HG03025 (cell line): ENCODE results near the gene ALPK3.

ENCODE experiments used
- ATAC-seq: cut with Tn5 transposase; IDR thresholded peaks from one replicate; pipeline ENCODE4 v1.9.1; 2021; ENCODE audit warnings: mild to moderate bottlenecking, moderate library complexity; ENCODE audit not compliant: unreplicated experiment, low FRiP score

ALPK3 gene

GRCh38 chr15:84816694-84817465 lies at the start of gene ALPK3:
TSS of gene ALPK3 (plus strand) at chr15:84817356. CDS start at chr15:84817453, 97 bp downstream.
- no peak for ATAC-seq

GRCh38 chr15:84772031-84772430 lies 45.1 kb upstream of the ALPK3 start:
- no peak for ATAC-seq

GRCh38 chr15:84772467-84772866 lies 44.7 kb upstream of the ALPK3 start:
- no peak for ATAC-seq

GRCh38 chr15:84773716-84774115 lies 43.4 kb upstream of the ALPK3 start:
- ATAC-seq = no peak

GRCh38 chr15:84775867-84776449 lies 41.2 kb upstream of the ALPK3 start:
- ATAC-seq = no peak

- ATAC-seq = no peak
Observed at GRCh38 chr15:84778194-84778593, 39.0 kb upstream of the ALPK3 start.

GRCh38 chr15:84780492-84780891 lies 36.7 kb upstream of the ALPK3 start:
- no peak for ATAC-seq

GRCh38 chr15:84781495-84781894 lies 35.7 kb upstream of the ALPK3 start:
- no peak for ATAC-seq

- ATAC-seq = no peak
Observed at GRCh38 chr15:84782346-84782745, 34.8 kb upstream of the ALPK3 start.

- ATAC-seq = no peak
Observed at GRCh38 chr15:84783493-84784251, 33.5 kb upstream of the ALPK3 start.

GRCh38 chr15:84784262-84784661 lies 32.9 kb upstream of the ALPK3 start:
- ATAC-seq = no peak

GRCh38 chr15:84785053-84785452 lies 32.1 kb upstream of the ALPK3 start:
- ATAC-seq = no peak

- ATAC-seq = no peak
Observed at GRCh38 chr15:84788500-84788899, 28.7 kb upstream of the ALPK3 start.

GRCh38 chr15:84789762-84790161 lies 27.4 kb upstream of the ALPK3 start:
- no peak for ATAC-seq

GRCh38 chr15:84790676-84791075 lies 26.5 kb upstream of the ALPK3 start:
- no peak for ATAC-seq

GRCh38 chr15:84791763-84792162 lies 25.4 kb upstream of the ALPK3 start:
- no peak for ATAC-seq

- ATAC-seq = no peak
Observed at GRCh38 chr15:84793431-84794161, 23.6 kb upstream of the ALPK3 start.

GRCh38 chr15:84794162-84794547 lies 23.0 kb upstream of the ALPK3 start:
- no peak for ATAC-seq

GRCh38 chr15:84795186-84795585 lies 22.0 kb upstream of the ALPK3 start:
- ATAC-seq = no peak

- no peak for ATAC-seq
Observed at GRCh38 chr15:84797212-84797611, 19.9 kb upstream of the ALPK3 start.

- ATAC-seq = no peak
Observed at GRCh38 chr15:84797801-84798200, 19.4 kb upstream of the ALPK3 start.
